ENCODE results near the gene PAPOLG. TPM values are rescaled to one million over a fixed set of nuclear protein-coding genes. Genes with fewer than 3 reads are reported as not detected.
A peak's percentile ranks its signal among the peaks of the same experiment; 100 is the strongest.

Gene PAPOLG
- total and polyA plus RNA-seq, 9 of the 15 experiments (the other 6 are each of a cell fraction or from before 2014, with no cell fraction given) = 3.9 to 16.3 (median 10.0) TPM

GRCh38 chr2:60804473-60804872 is 48.4 kb downstream of the PAPOLG start:
- WGBS (ENCODE audit: insufficient coverage, low coverage, missing lambda C conversion rate) = 94% methylated on average over 10 of the region's 18 CpGs
- DNase-seq (ENCODE audit: extremely low read depth in 1 of 4, low spot score in 3 of 4) = no peak
- intact Hi-C loops (cut with micrococcal nuclease) = no loop called here

GRCh38 chr2:60806595-60806987 is 50.5 kb downstream of the PAPOLG start:
- BruUV-seq (replicated peaks) = no TSS peak
- no peaks in the 10 kb centered on the region for H4K20me1 ChIP-seq (replicated peaks; ENCODE audit: control insufficient read depth, insufficient read depth, low read length)
- WGBS (ENCODE audit: insufficient coverage, low coverage, missing lambda C conversion rate) = 78% methylated on average over 7 of the region's 7 CpGs
- peaks cover 9% of the 10 kb centered on the region; the same call in 1 of the 3 replicates for H3K36me3 ChIP-seq (ENCODE audit: control insufficient read depth, insufficient read depth, low read length)
- H3K4me1 ChIP-seq (replicated peaks in 1 of 2; ENCODE audit: control insufficient read depth in 2 of 2, insufficient read depth in 2 of 2, low read length in 2 of 2) = peaks cover 27 to 28% of the 10 kb centered on the region in 2 experiments
- peak overlapping the region; percentile 83 for H2AFZ ChIP-seq (ENCODE audit: low read depth, low read length)
- H3K9me3 ChIP-seq (replicated peaks; ENCODE audit: control insufficient read depth, insufficient read depth, low read depth, low read length) = no peaks in the 10 kb centered on the region
- no peaks in the 10 kb centered on the region for H3K27me3 ChIP-seq (ENCODE audit: control insufficient read depth in 2 of 2, insufficient read depth in 2 of 2, low read length in 2 of 2)
- ChIA-PET POLR2A (interaction anchor here (1.1 to 2.3 kb wide), 2 partner anchors 12 to 192 kb away, joined by 3 to 7 read pairs; no protein-coding TSS in a partner anchor), CTCF (ENCODE audit: low intra/inter-chr PET ratio) (no interaction called here)
- no peak overlapping the region for H3K4me3 ChIP-seq
- no peak for ATAC-seq
- intact Hi-C loops (cut with micrococcal nuclease) = no loop called here
- in situ Hi-C loops (cut with MboI) = no loop called here
- no peak for FAIRE-seq
- peak overlapping the region; percentile 68; the same call in 1 of the 2 replicates for H3K4me2 ChIP-seq (ENCODE audit: insufficient read depth, low read length)
- no peak for DNase-seq (ENCODE audit: extremely low read depth in 1 of 4, low spot score in 3 of 4)
- no peaks in the 10 kb centered on the region for H3K9me1 ChIP-seq (ENCODE audit: control insufficient read depth, insufficient read depth, low read length)
- peak overlapping the region; percentile 78 for H3K27ac ChIP-seq (ENCODE audit: extremely low read depth, low read depth, low read length)
- H3K79me2 ChIP-seq (ENCODE audit: control insufficient read depth, insufficient read depth, low read length) = no peaks in the 10 kb centered on the region; the same call in 2 of the 3 replicates
- peak overlapping the region in 1 of 2 experiments; percentile 27; a peak in 1 of 4 replicates for H3K9ac ChIP-seq (ENCODE audit: insufficient read depth in 1 of 2, low read depth in 2 of 2, low read length in 2 of 2)
- TF ChIP-seq CCAR2 (IDR thresholded peaks at IDR 0.05; ENCODE audit: low read depth, low read length) = no peak
- no peak for TF ChIP-seq ZNF592 (IDR thresholded peaks at IDR 0.05)
- no peak for TF ChIP-seq CBFA2T3 (IDR thresholded peaks at IDR 0.05)
- TF ChIP-seq CBX1 (IDR thresholded peaks at IDR 0.05; ENCODE audit: low read depth) = no peak
- TF ChIP-seq HEY1 (CRISPR knock-in tag; IDR thresholded peaks at IDR 0.05; ENCODE audit: borderline replicate concordance) = no peak
- no peak for TF ChIP-seq L3MBTL2 (IDR thresholded peaks at IDR 0.05)
- TF ChIP-seq ILF3 (IDR thresholded peaks at IDR 0.05; ENCODE audit: borderline replicate concordance) = no peak
- no peak for TF ChIP-seq CREM (IDR thresholded peaks at IDR 0.05; ENCODE audit: low read depth)

More at GRCh38 chr2:60804473-60804872, 48.4 kb downstream of the PAPOLG start:
- ChIA-PET CTCF (ENCODE audit: low intra/inter-chr PET ratio) (no interaction called here), POLR2A (interaction anchor here (1.1 kb wide), 1 partner anchor 86 kb away, joined by 3 read pairs; no protein-coding TSS in a partner anchor)
- peaks cover 9% of the 10 kb centered on the region; the same call in 2 of the 3 replicates for H3K36me3 ChIP-seq (ENCODE audit: control insufficient read depth, insufficient read depth, low read length)
- FAIRE-seq (no peak), ATAC-seq (no peak)
- no peak overlapping the region for H3K4me2 ChIP-seq (ENCODE audit: insufficient read depth, low read length)
- H3K27me3 ChIP-seq (ENCODE audit: control insufficient read depth in 2 of 2, insufficient read depth in 2 of 2, low read length in 2 of 2) = no peaks in the 10 kb centered on the region
- H3K4me1 ChIP-seq (replicated peaks in 1 of 2; ENCODE audit: control insufficient read depth in 2 of 2, insufficient read depth in 2 of 2, low read length in 2 of 2) = peaks cover 27 to 28% of the 10 kb centered on the region in 2 experiments
- H3K4me3 ChIP-seq = no peak overlapping the region
- in situ Hi-C loops (cut with MboI) = loop anchor here (5.0 kb wide), 1 partner anchor 193 kb away; no protein-coding TSS in a partner anchor
- H3K9me1 ChIP-seq (ENCODE audit: control insufficient read depth, insufficient read depth, low read length) = no peaks in the 10 kb centered on the region
- peak overlapping the region in 1 of 2 experiments; percentile 12; a peak in 1 of 4 replicates for H3K9ac ChIP-seq (ENCODE audit: insufficient read depth in 1 of 2, low read depth in 2 of 2, low read length in 2 of 2)
- no peaks in the 10 kb centered on the region for H3K9me3 ChIP-seq (replicated peaks; ENCODE audit: control insufficient read depth, insufficient read depth, low read depth, low read length)
- BruUV-seq (replicated peaks) = no TSS peak
- H3K27ac ChIP-seq (ENCODE audit: extremely low read depth, low read depth, low read length) = no peak overlapping the region
- H2AFZ ChIP-seq (ENCODE audit: low read depth, low read length) = no peak overlapping the region
- TF ChIP-seq POLR2AphosphoS2 (IDR thresholded peaks at IDR 0.05; ENCODE audit: low read length) = no peak
- TF ChIP-seq ZNF175 (CRISPR knock-in tag; IDR thresholded peaks at IDR 0.05; ENCODE audit: low read depth) = no peak
- peak; percentile 40; the same call in 1 of the 2 replicates for TF ChIP-seq POLR2G (IDR thresholded peaks at IDR 0.05; ENCODE audit: low read depth, low read length)
- TF ChIP-seq RUNX1 (IDR thresholded peaks at IDR 0.05; ENCODE audit: low read depth) = no peak
- no peak for TF ChIP-seq ZNF311 (CRISPR knock-in tag; IDR thresholded peaks at IDR 0.05)
- TF ChIP-seq SRSF3 (IDR thresholded peaks at IDR 0.05; ENCODE audit: insufficient read depth, low read length) = no peak
- no peak for TF ChIP-seq ZFPM2 (CRISPR knock-in tag; IDR thresholded peaks at IDR 0.05)
- no peaks in the 10 kb centered on the region for H4K20me1 ChIP-seq (replicated peaks; ENCODE audit: control insufficient read depth, insufficient read depth, low read length)
- H3K79me2 ChIP-seq (ENCODE audit: control insufficient read depth, insufficient read depth, low read length) = no peaks in the 10 kb centered on the region; the same call in 2 of the 3 replicates
